GM19395 (cell line): ENCODE data around the gene PIP4K2A.
"Not testable (repeated sequence)": the region's sequence is repeated elsewhere in the genome, so short reads cannot be mapped to it uniquely, and the experiment has no call there.

Experiments used
- ATAC-seq: cut with Tn5 transposase; IDR thresholded peaks from one replicate; pipeline ENCODE4 v1.9.1; 2021; ENCODE audit warnings: mild to moderate bottlenecking, moderate library complexity; ENCODE audit not compliant: unreplicated experiment

The PIP4K2A gene

GRCh38 chr10:22714479-22715289, at the start of gene PIP4K2A:
Gene PIP4K2A (minus strand): TSS chr10:22714578. CDS start chr10:22714326, 252 bp downstream.
- peak; percentile 72 for ATAC-seq

GRCh38 chr10:22761569-22762220, 47.3 kb upstream of the PIP4K2A start:
- no peak for ATAC-seq

- no peak for ATAC-seq
Measured at GRCh38 chr10:22760025-22760424, 45.6 kb upstream of the PIP4K2A start.

- ATAC-seq: no peak
Measured at GRCh38 chr10:22758867-22759266, 44.5 kb upstream of the PIP4K2A start.

- no peak for ATAC-seq
Measured at GRCh38 chr10:22754296-22754695, 39.9 kb upstream of the PIP4K2A start.

- no peak for ATAC-seq
Measured at GRCh38 chr10:22753786-22754185, 39.4 kb upstream of the PIP4K2A start.

- peak; percentile 80 for ATAC-seq
Measured at GRCh38 chr10:22752272-22752889, 38.0 kb upstream of the PIP4K2A start.

- ATAC-seq: no peak
Measured at GRCh38 chr10:22750131-22750530, 35.8 kb upstream of the PIP4K2A start.

- not testable (repeated sequence) for ATAC-seq
Measured at GRCh38 chr10:22744858-22745257, 30.5 kb upstream of the PIP4K2A start.

GRCh38 chr10:22742678-22743077, 28.3 kb upstream of the PIP4K2A start:
- peak; percentile 100 for ATAC-seq

- not testable (repeated sequence) for ATAC-seq
Measured at GRCh38 chr10:22741631-22742030, 27.3 kb upstream of the PIP4K2A start.

- ATAC-seq: no peak
Measured at GRCh38 chr10:22740180-22740579, 25.8 kb upstream of the PIP4K2A start.

GRCh38 chr10:22737587-22737986, 23.2 kb upstream of the PIP4K2A start:
- no peak for ATAC-seq

GRCh38 chr10:22736134-22736533, 21.8 kb upstream of the PIP4K2A start:
- no peak for ATAC-seq

GRCh38 chr10:22733992-22734391, 19.6 kb upstream of the PIP4K2A start:
- ATAC-seq: no peak

GRCh38 chr10:22727663-22728062, 13.3 kb upstream of the PIP4K2A start:
- ATAC-seq: no peak

- ATAC-seq: no peak
Measured at GRCh38 chr10:22727112-22727511, 12.7 kb upstream of the PIP4K2A start.

- ATAC-seq: no peak
Measured at GRCh38 chr10:22724773-22725172, 10.4 kb upstream of the PIP4K2A start.

- ATAC-seq: peak; percentile 67
Measured at GRCh38 chr10:22723783-22724182, 9.4 kb upstream of the PIP4K2A start.

GRCh38 chr10:22723343-22723779, 9.0 kb upstream of the PIP4K2A start:
- ATAC-seq: peak; percentile 83

GRCh38 chr10:22722626-22723169, 8.3 kb upstream of the PIP4K2A start:
- ATAC-seq: no peak
